PC-3 (cell line): Measurements from ENCODE around the gene NPAS2.

Source experiments
- CTCF ChIP-seq: fragments of 300-600 bp; sonication (generic); conservative IDR thresholded peaks from 2 replicates; pipeline ENCODE4 v1.5.1; 2017; ENCODE audit warnings: antibody characterized with exemption, low read depth, mild to moderate bottlenecking, low read length
- EZH2 ChIP-seq: fragments of 300-600 bp; sonication (generic); IDR thresholded peaks from one replicate; pipeline ENCODE4 v1.6.1; 2017; ENCODE audit warnings: antibody characterized with exemption, mild to moderate bottlenecking, low read length; ENCODE audit not compliant: unreplicated experiment

GRCh38 chr2:100924122-100924519 is 104.2 kb downstream of the NPAS2 start:
- no peak for TF ChIP-seq EZH2
- TF ChIP-seq CTCF: no peak
